B cell (primary cell): ENCODE data around the gene PCP4. TPM values are rescaled to one million over a fixed set of nuclear protein-coding genes. Genes with fewer than 3 reads are reported as not detected.

Experiments used
- ATAC-seq: fragments of 200-7000 bp; cut with Tn5 transposase; one replicate; pipeline ENCODE4 v1.10.0; 2021; ENCODE audit warnings: low read depth, mild to moderate bottlenecking, moderate number of reproducible peaks, moderate library complexity
- CTCF ChIA-PET: fragments of 350-600 bp; sonication (Branson Sonifier 250); formaldehyde crosslinking; loops from one replicate; lab custom pipeline; 2021; ENCODE audit warnings: antibody characterized with exemption, inconsistent platforms; lab: Charles Lee
- POLR2A ChIA-PET: fragments of 350-600 bp; sonication (Branson Sonifier 250); formaldehyde crosslinking; loops from one replicate; lab custom pipeline; 2021; ENCODE audit warnings: antibody characterized with exemption; lab: Charles Lee
- DNase-seq: peaks from one replicate; pipeline ENCODE4 v3.0.0; 2013
- H2AFZ ChIP-seq: 2 replicates; pipeline ENCODE4 v1.6.1; 2012; ENCODE audit warnings: mild to moderate bottlenecking, low read depth, low read length; ENCODE audit not compliant: insufficient read depth, poor library complexity, severe bottlenecking
- H3K27ac ChIP-seq, 2 donors: 1 replicate in 1 of 2; 2 replicates in 1 of 2; pipeline ENCODE4 v1.5.1; 2012 to 2013; ENCODE audit warnings: low read length in 2 of 2, mild to moderate bottlenecking in 2 of 2, moderate library complexity in 1 of 2
- H3K27me3 ChIP-seq, 4 experiments: fragments of 200-600 bp in 1 of 4; sonication (generic) in 1 of 4; replicated peaks in 1 of 4; 1 replicate in 2 of 4; 2 replicates in 2 of 4; pipeline versions ENCODE4 v1.6.1 to v1.7.0; 2013 to 2016; ENCODE audit warnings: low read length in 3 of 4, mild to moderate bottlenecking in 2 of 4, mixed read lengths in 1 of 4, moderate library complexity in 1 of 4; ENCODE audit not compliant: insufficient read depth in 4 of 4, control insufficient read depth in 3 of 4; ENCODE audit errors: control extremely low read depth in 1 of 4
- H3K36me3 ChIP-seq, 2 experiments: replicated peaks in 1 of 2; 1 replicate in 1 of 2; 2 replicates in 1 of 2; pipeline versions ENCODE4 v1.6.1 to v1.7.1; 2013; ENCODE audit warnings: low read length in 1 of 2; ENCODE audit not compliant: insufficient read depth in 2 of 2, control insufficient read depth in 1 of 2; ENCODE audit errors: control extremely low read depth in 1 of 2, extremely low read depth in 1 of 2
- H3K4me1 ChIP-seq, 2 donors: fragments of 200-600 bp in 1 of 2; sonication (generic) in 1 of 2; 1 replicate in 1 of 2; 2 replicates in 1 of 2; pipeline versions ENCODE4 v1.5.1 to v1.6.1; 2013 to 2017; ENCODE audit warnings: low read length in 2 of 2; ENCODE audit not compliant: control insufficient read depth in 2 of 2, insufficient read depth in 2 of 2
- H3K4me2 ChIP-seq: replicated peaks from 2 replicates; pipeline ENCODE3; 2012; ENCODE audit warnings: mild to moderate bottlenecking, low read depth, low read length; ENCODE audit not compliant: poor library complexity, severe bottlenecking
- H3K4me3 ChIP-seq, 5 experiments: fragments of 200-600 bp in 1 of 5; sonication (generic) in 1 of 5; 1 replicate in 3 of 5; 2 replicates in 2 of 5; pipeline versions ENCODE4 v1.5.1 to v1.7.0; 2011 to 2016; ENCODE audit warnings: low read length in 4 of 5, mild to moderate bottlenecking in 4 of 5, low read depth in 2 of 5, control low read depth in 1 of 5, moderate library complexity in 1 of 5; ENCODE audit not compliant: insufficient read depth in 1 of 5; ENCODE audit errors: control extremely low read depth in 1 of 5, extremely low read depth in 1 of 5
- H3K79me2 ChIP-seq: fragments of 200-600 bp; sonication (generic); one replicate; pipeline ENCODE4 v1.6.0; 2016; ENCODE audit warnings: low read length; ENCODE audit not compliant: control insufficient read depth, insufficient read depth
- H3K9ac ChIP-seq: fragments of 200-600 bp; sonication (generic); 2 replicates; pipeline ENCODE4 v1.6.1; 2017; ENCODE audit warnings: mild to moderate bottlenecking, low read length, moderate library complexity
- H3K9me3 ChIP-seq, 3 donors: one replicate each; pipeline versions ENCODE4 v1.6.1 to v1.7.1; 2013; ENCODE audit warnings: low read length in 2 of 3; ENCODE audit not compliant: control insufficient read depth in 2 of 3, insufficient read depth in 1 of 3; ENCODE audit errors: control extremely low read depth in 1 of 3
- H4K20me1 ChIP-seq: 2 replicates; pipeline ENCODE4 v1.6.0; 2012; ENCODE audit warnings: mild to moderate bottlenecking, low read length; ENCODE audit not compliant: insufficient read depth, control insufficient read depth, poor library complexity, severe bottlenecking
- H3K27ac Mint-ChIP-seq: one replicate; pipeline ENCODE4 v1.8.0; 2021; ENCODE audit warnings: mixed read lengths
- H3K27me3 Mint-ChIP-seq: one replicate; pipeline ENCODE4 v1.8.0; 2021; ENCODE audit warnings: mixed read lengths
- H3K4me1 Mint-ChIP-seq: one replicate; pipeline ENCODE4 v1.8.0; 2021; ENCODE audit warnings: mixed read lengths
- H3K4me3 Mint-ChIP-seq: one replicate; pipeline ENCODE4 v1.8.0; 2021; ENCODE audit warnings: mixed read lengths
- H3K9me3 Mint-ChIP-seq: one replicate; pipeline ENCODE4 v1.8.0; 2022; ENCODE audit warnings: mixed read lengths; ENCODE audit not compliant: insufficient read depth
- CTCF ChIP-seq: fragments of 200-600 bp; IDR thresholded peaks from one replicate; pipeline ENCODE4 v1.8.0; 2022; ENCODE audit warnings: antibody characterized with exemption, mild to moderate bottlenecking
- EZH2 ChIP-seq: IDR thresholded peaks from 2 replicates; pipeline ENCODE4 v1.6.1; 2012; ENCODE audit warnings: borderline replicate concordance, low read depth, mild to moderate bottlenecking, moderate library complexity, low read length; ENCODE audit not compliant: insufficient read depth, poor library complexity, severe bottlenecking
- WGBS: methylation state at CpG from one replicate; pipeline ENCODE4 v1.1.5; 2013; ENCODE audit warnings: missing lambda C conversion rate; ENCODE audit not compliant: insufficient coverage; 5-methylcytosine and 5-hydroxymethylcytosine counted together
- intact Hi-C: fragments of 100-400 bp; cut with micrococcal nuclease; formaldehyde crosslinking; loops from one replicate; pipeline ENCODE4 v1.10.0; 2022
- polyA plus RNA-seq: library from polyadenylated mRNA; depleted of rRNA; stranded (reverse); fragments of >200 nt; gene quantifications from 2 replicates; pipeline ENCODE4 v1.2.3, GENCODE V29; 2012
- total RNA-seq, 2 donors: library from RNA; stranded (reverse); fragments of 120-200 nt in 1 of 2; gene quantifications; 1 replicate in 1 of 2; 2 replicates in 1 of 2; pipeline versions ENCODE4 v1.2.3 to v1.2.4, GENCODE V29; 2013 to 2022

PCP4 gene
- total and polyA plus RNA-seq, 2 donors (not counting 1 experiment from before 2014, with no cell fraction given) = not detected

- H3K79me2 ChIP-seq = no peaks in the 10 kb centered on the region
Observed at GRCh38 chr21:39822042-39822441, 45.2 kb upstream of the PCP4 start.

GRCh38 chr21:39825250-39825649 lies 42.0 kb upstream of the PCP4 start:
- H3K27ac ChIP-seq = no peak overlapping the region
- POLR2A ChIA-PET = no interaction called here
- no peaks in the 10 kb centered on the region for H3K36me3 ChIP-seq
- no peak overlapping the region for H3K4me2 ChIP-seq
- H3K9ac ChIP-seq = no peak overlapping the region
- intact Hi-C loops = no loop called here
- H3K9me3 ChIP-seq = no peaks in the 10 kb centered on the region
- Mint-ChIP-seq H3K4me1 (no peaks in the 10 kb centered on the region), H3K27ac (no peak overlapping the region), H3K27me3 (no peaks in the 10 kb centered on the region), H3K4me3 (no peak overlapping the region), H3K9me3 (no peaks in the 10 kb centered on the region)
- TF ChIP-seq EZH2 (no peak), CTCF (no peak)
- no peaks in the 10 kb centered on the region for H3K27me3 ChIP-seq
- no peak for DNase-seq
- CTCF ChIA-PET = no interaction called here
- 83% methylated on average over 1 of the region's 1 CpG for WGBS
- no peaks in the 10 kb centered on the region for H3K4me1 ChIP-seq
- H2AFZ ChIP-seq = no peak overlapping the region
- no peaks in the 10 kb centered on the region for H3K79me2 ChIP-seq
- H3K4me3 ChIP-seq = no peak overlapping the region
- ATAC-seq = no peak
- no peaks in the 10 kb centered on the region for H4K20me1 ChIP-seq

More at GRCh38 chr21:39822042-39822441, 45.2 kb upstream of the PCP4 start:
- H3K4me2 ChIP-seq = no peak overlapping the region
- Mint-ChIP-seq H3K4me1 (no peaks in the 10 kb centered on the region), H3K27me3 (no peaks in the 10 kb centered on the region), H3K4me3 (no peak overlapping the region), H3K27ac (no peak overlapping the region), H3K9me3 (no peaks in the 10 kb centered on the region)
- no peak overlapping the region for H3K9ac ChIP-seq
- no peaks in the 10 kb centered on the region for H3K36me3 ChIP-seq
- POLR2A ChIA-PET = no interaction called here
- no peak overlapping the region for H2AFZ ChIP-seq
- no peaks in the 10 kb centered on the region for H3K27me3 ChIP-seq
- H3K9me3 ChIP-seq = no peaks in the 10 kb centered on the region
- no peak overlapping the region for H3K27ac ChIP-seq
- 96% methylated on average over 2 of the region's 3 CpGs for WGBS
- no peak overlapping the region for H3K4me3 ChIP-seq
- intact Hi-C loops = no loop called here
- no peaks in the 10 kb centered on the region for H3K4me1 ChIP-seq
- H4K20me1 ChIP-seq = no peaks in the 10 kb centered on the region
- DNase-seq (no peak), ATAC-seq (no peak)
- TF ChIP-seq CTCF = no peak
- no peak for TF ChIP-seq EZH2
- CTCF ChIA-PET = no interaction called here
